Transverse colon (tissue), 4 donors: ENCODE results near the gene ANKRD33B.

Source experiments
- EP300 ChIP-seq: sonication (generic); formaldehyde crosslinking; IDR thresholded peaks from one replicate; pipeline ENCODE4 v1.6.1; 2017; ENCODE audit warnings: antibody characterized with exemption, low read depth
- POLR2A ChIP-seq: fragments of 450-650 bp; IDR thresholded peaks from one replicate; pipeline ENCODE4 v1.6.1; 2016; ENCODE audit warnings: antibody characterized with exemption, mild to moderate bottlenecking, moderate library complexity
- POLR2AphosphoS5 ChIP-seq, 3 donors: sonication (generic); formaldehyde crosslinking; IDR thresholded peaks; one replicate each; pipeline ENCODE4 v1.6.1; 2016; ENCODE audit warnings: antibody characterized with exemption in 3 of 3
- TF ChIP-seq, protein P1 (sequence below), 5 experiments: fragments of 200-600 bp in 3 of 5; fragments of 450-650 bp in 2 of 5; sonication (generic) in 3 of 5; IDR thresholded peaks; 1 replicate in 2 of 5; 2 replicates in 3 of 5; pipeline ENCODE4 v1.5.1; 2016 to 2017; ENCODE audit warnings: antibody characterized with exemption in 5 of 5, inconsistent platforms in 3 of 5, mild to moderate bottlenecking in 2 of 5, moderate library complexity in 1 of 5

- no peak for TF ChIP-seq POLR2A
- TF ChIP-seq, protein P1, sequence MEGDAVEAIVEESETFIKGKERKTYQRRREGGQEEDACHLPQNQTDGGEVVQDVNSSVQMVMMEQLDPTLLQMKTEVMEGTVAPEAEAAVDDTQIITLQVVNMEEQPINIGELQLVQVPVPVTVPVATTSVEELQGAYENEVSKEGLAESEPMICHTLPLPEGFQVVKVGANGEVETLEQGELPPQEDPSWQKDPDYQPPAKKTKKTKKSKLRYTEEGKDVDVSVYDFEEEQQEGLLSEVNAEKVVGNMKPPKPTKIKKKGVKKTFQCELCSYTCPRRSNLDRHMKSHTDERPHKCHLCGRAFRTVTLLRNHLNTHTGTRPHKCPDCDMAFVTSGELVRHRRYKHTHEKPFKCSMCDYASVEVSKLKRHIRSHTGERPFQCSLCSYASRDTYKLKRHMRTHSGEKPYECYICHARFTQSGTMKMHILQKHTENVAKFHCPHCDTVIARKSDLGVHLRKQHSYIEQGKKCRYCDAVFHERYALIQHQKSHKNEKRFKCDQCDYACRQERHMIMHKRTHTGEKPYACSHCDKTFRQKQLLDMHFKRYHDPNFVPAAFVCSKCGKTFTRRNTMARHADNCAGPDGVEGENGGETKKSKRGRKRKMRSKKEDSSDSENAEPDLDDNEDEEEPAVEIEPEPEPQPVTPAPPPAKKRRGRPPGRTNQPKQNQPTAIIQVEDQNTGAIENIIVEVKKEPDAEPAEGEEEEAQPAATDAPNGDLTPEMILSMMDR (IDR thresholded peaks at IDR 0.05) = no peak
- no peak for TF ChIP-seq EP300
- TF ChIP-seq POLR2AphosphoS5 (IDR thresholded peaks at IDR 0.05) = no peak
These were observed 54.4 kb downstream of the ANKRD33B start for GRCh38 chr5:10618311-10618710.
